HuH-7.5 (cell line): ENCODE data around the gene CDKAL1.
A peak's percentile ranks its signal among the peaks of the same experiment; 100 is the strongest.

Experiments used
- DNase-seq: peaks from one replicate; pipeline ENCODE4 v3.0.0; 2011; ENCODE audit warnings: low spot score

Gene CDKAL1

GRCh38 chr6:20969551-20969950 lies 435.3 kb downstream of the CDKAL1 start:
- DNase-seq = no peak

GRCh38 chr6:20976391-20976918 lies 442.2 kb downstream of the CDKAL1 start:
- DNase-seq = no peak

GRCh38 chr6:20978151-20978614 lies 443.9 kb downstream of the CDKAL1 start:
- DNase-seq = no peak

- no peak for DNase-seq
Measured at GRCh38 chr6:20979076-20979475, 444.8 kb downstream of the CDKAL1 start.

- no peak for DNase-seq
Measured at GRCh38 chr6:20983961-20984360, 449.7 kb downstream of the CDKAL1 start.

GRCh38 chr6:20985821-20986220 lies 451.6 kb downstream of the CDKAL1 start:
- DNase-seq = no peak

- no peak for DNase-seq
Measured at GRCh38 chr6:20991910-20992309, 457.7 kb downstream of the CDKAL1 start.

GRCh38 chr6:20996099-20996498 lies 461.8 kb downstream of the CDKAL1 start:
- no peak for DNase-seq

- no peak for DNase-seq
Measured at GRCh38 chr6:20997143-20997769, 463.0 kb downstream of the CDKAL1 start.

GRCh38 chr6:20997770-20998147 lies 463.5 kb downstream of the CDKAL1 start:
- no peak for DNase-seq

GRCh38 chr6:20998748-20999448 lies 464.6 kb downstream of the CDKAL1 start:
- DNase-seq = no peak

- no peak for DNase-seq
Measured at GRCh38 chr6:21000331-21000801, 466.1 kb downstream of the CDKAL1 start.

GRCh38 chr6:21001736-21002135 lies 467.5 kb downstream of the CDKAL1 start:
- DNase-seq = no peak

- DNase-seq = peak; percentile 7
Measured at GRCh38 chr6:21003780-21004541, 469.7 kb downstream of the CDKAL1 start.

- no peak for DNase-seq
Measured at GRCh38 chr6:21005816-21006570, 471.7 kb downstream of the CDKAL1 start.

- no peak for DNase-seq
Measured at GRCh38 chr6:21019614-21020013, 485.4 kb downstream of the CDKAL1 start.

GRCh38 chr6:21022343-21023107 lies 488.3 kb downstream of the CDKAL1 start:
- no peak for DNase-seq

- no peak for DNase-seq
Measured at GRCh38 chr6:21023210-21023609, 489.0 kb downstream of the CDKAL1 start.

GRCh38 chr6:21024616-21025015 lies 490.4 kb downstream of the CDKAL1 start:
- DNase-seq = no peak

- no peak for DNase-seq
Measured at GRCh38 chr6:21026576-21027273, 492.5 kb downstream of the CDKAL1 start.
